ENCODE results near the gene MGAT3. TPM values are rescaled to one million over a fixed set of nuclear protein-coding genes. Genes with fewer than 3 reads are reported as not detected.

MGAT3 gene
- total RNA-seq (2021; fragmentation: NEBNext Ultra II Directional; extraction: Animal tissue kit (Norgen Biotek cat#: 25700)) (8.5 and 9.2 TPM in 2 replicates), polyA plus RNA-seq (2011; rRNA removed) (4.3 and 6.3 TPM in 2 replicates), polyA minus RNA-seq (2011; rRNA and poly(A)+ RNA removed) (5.9 and 6.3 TPM in 2 replicates)
- polyA plus RNA-seq (2011; cell fraction: cytosol; rRNA removed): 4.7 TPM
- 6.4 TPM for polyA plus RNA-seq (2011; cell fraction: nucleus; rRNA removed)
- 6.4 to 8.6 TPM (median 7.1 TPM) in 4 replicates for polyA plus RNA-seq (2012, experiment 1 of 2)
- polyA plus RNA-seq (2012, experiment 2 of 2): 5.9 TPM
- polyA plus RNA-seq (2013, experiment 1 of 2): 5.5 TPM
- polyA plus RNA-seq (2013, experiment 2 of 2): 5.2 TPM
- polyA minus RNA-seq (2011; cell fraction: cytosol; rRNA and poly(A)+ RNA removed): 7.0 TPM
- polyA minus RNA-seq (2011; cell fraction: nucleus; rRNA and poly(A)+ RNA removed): 4.2 TPM
- long read RNA-seq, experiment 1, partial matches to known transcripts: 0 of 4 reads
- long read RNA-seq, experiment 1, other reads (novel, unspliced or antisense): 4 of 4 reads
- long read RNA-seq, experiment 2: 0 reads

GRCh38 chr22:39456522-39457197 lies at the start of gene MGAT3:
MGAT3 (plus strand) TSS chr22:39457012; CDS start chr22:39487348, 30,336 bp downstream.
- H3K9ac ChIP-seq (replicated peaks in 1 of 4; ENCODE audit: extremely low read depth in 1 of 4, low read depth in 3 of 4, low read length in 3 of 4): peak within 1 kb of the TSS in 1 of 4 experiments; percentile 73; a peak in 1 of 7 replicates
- CTCF ChIA-PET (ENCODE audit: partially characterized antibody): no interaction called here
- H3K14ac ChIP-seq (ENCODE audit: insufficient read length): no peak within 1 kb of the TSS
- H3K27me3 ChIP-seq (replicated peaks in 1 of 4; ENCODE audit: control insufficient read depth in 3 of 4, extremely low read depth in 1 of 4, insufficient read depth in 3 of 4, low read length in 3 of 4): peaks cover 5 to 24% (median 18%) of the 10 kb centered on the region in 4 experiments; a peak in 6 of 7 replicates
- peak within 1 kb of the TSS; percentile 91; the same call in 1 of the 2 replicates for H4K8ac ChIP-seq (ENCODE audit: extremely low read depth, insufficient read depth, low read length)
- no peaks in the 10 kb centered on the region; the same call in 1 of the 2 replicates for H3K79me1 ChIP-seq (ENCODE audit: low read depth, low read length)
- peak within 1 kb of the TSS; percentile 100 for H2BK12ac ChIP-seq (ENCODE audit: low read depth, low read length)
- H2AK5ac ChIP-seq (ENCODE audit: low read depth, low read length): peak within 1 kb of the TSS; percentile 93
- peaks cover 0 to 30% (median 20%) of the 10 kb centered on the region in 4 experiments; a peak in 6 of 7 replicates for H3K4me1 ChIP-seq (replicated peaks in 1 of 4; ENCODE audit: control insufficient read depth in 3 of 4, insufficient read depth in 4 of 4, low read length in 3 of 4)
- peak within 1 kb of the TSS; percentile 63; the same call in 1 of the 2 replicates for H2BK5ac ChIP-seq (ENCODE audit: low read depth, low read length)
- H4K5ac ChIP-seq (ENCODE audit: insufficient read length, low read depth, low read length): peak within 1 kb of the TSS; percentile 62
- peaks cover 8% of the 10 kb centered on the region; the same call in 1 of the 2 replicates for H3K23me2 ChIP-seq (ENCODE audit: low read depth, low read length)
- POLR2A ChIA-PET (ENCODE audit: partially characterized antibody): interaction anchor here (1.5 kb wide), 1 partner anchor 10 kb away, joined by 3 read pairs; no protein-coding TSS in a partner anchor
- DNase-seq (ENCODE audit: low read depth in 1 of 2, low spot score in 2 of 2) (no peak), FAIRE-seq (no peak)
- H3K4me2 ChIP-seq (ENCODE audit: insufficient read depth in 1 of 2, low read depth in 2 of 2, low read length in 2 of 2): peak within 1 kb of the TSS; percentile 65 to 80
- H2BK120ac ChIP-seq (replicated peaks; ENCODE audit: low read depth, low read length): peak within 1 kb of the TSS; percentile 90
- H2BK20ac ChIP-seq (ENCODE audit: low read length): peak within 1 kb of the TSS; percentile 72; the same call in 1 of the 2 replicates
- H3K4ac ChIP-seq (replicated peaks; ENCODE audit: insufficient read length, low read depth, low read length): no peak within 1 kb of the TSS
- peak within 1 kb of the TSS; percentile 46 to 89 (median 50) for H3K4me3 ChIP-seq (ENCODE audit: extremely low read depth in 1 of 4, insufficient read depth in 2 of 4, low read depth in 3 of 4, low read length in 4 of 4)
- no peaks in the 10 kb centered on the region for H3K36me3 ChIP-seq (ENCODE audit: control insufficient read depth in 2 of 4, insufficient read depth in 4 of 4, low read length in 3 of 4)
- H3K23ac ChIP-seq (ENCODE audit: insufficient read length): no peak within 1 kb of the TSS
- H3K79me2 ChIP-seq (ENCODE audit: control insufficient read depth in 1 of 2, insufficient read depth in 2 of 2, low read length in 2 of 2): no peaks in the 10 kb centered on the region
- no peaks in the 10 kb centered on the region for H3K9me3 ChIP-seq (ENCODE audit: insufficient read depth in 2 of 2, low read depth in 1 of 2, low read length in 1 of 2)
- peaks cover 0 to 6% of the 10 kb centered on the region in 2 experiments for H4K20me1 ChIP-seq (replicated peaks in 1 of 2; ENCODE audit: control insufficient read depth in 1 of 2, insufficient read depth in 2 of 2, low read length in 2 of 2)
- WGBS, 2 experiments (ENCODE audit: extremely low coverage in 1 of 2, insufficient coverage in 1 of 2, insufficient read length in 1 of 2, insufficient replicate concordance in 2 of 2, low coverage in 1 of 2, low lambda C conversion rate in 2 of 2, missing lambda C conversion rate in 1 of 2): 41% methylated on average over 48 of the region's 80 CpGs; no CpG with 5 or more reads in 1 of the 2 experiments
- H2BK15ac ChIP-seq (ENCODE audit: low read length): peak within 1 kb of the TSS; percentile 100; the same call in 1 of the 2 replicates
- H3K27ac ChIP-seq (ENCODE audit: low read depth, low read length): no peak within 1 kb of the TSS
- peak within 1 kb of the TSS; percentile 46 for H3K56ac ChIP-seq (replicated peaks; ENCODE audit: insufficient read length, low read depth, low read length)
- H2AFZ ChIP-seq (ENCODE audit: low read length): no peak within 1 kb of the TSS
- peak within 1 kb of the TSS; percentile 99 for H4K91ac ChIP-seq (replicated peaks; ENCODE audit: insufficient read length, low read length)
- peak within 1 kb of the TSS; percentile 71 for H3K18ac ChIP-seq (ENCODE audit: extremely low read depth, low read length)
- TF ChIP-seq SRF (IDR thresholded peaks at IDR 0.05; ENCODE audit: low read depth, low read length) (no peak), FOSL1 (IDR thresholded peaks at IDR 0.05; ENCODE audit: insufficient read depth, low read depth, low read length) (no peak), MAFK (IDR thresholded peaks at IDR 0.05; ENCODE audit: low read depth, low read length) (no peak), CREB1 (IDR thresholded peaks at IDR 0.05) (no peak), KDM4A (IDR thresholded peaks at IDR 0.05; ENCODE audit: low read depth, low read length, severe bottlenecking) (peak; percentile 56), RNF2 (IDR thresholded peaks at IDR 0.05; ENCODE audit: borderline replicate concordance, low read depth, low read length, missing control alignments, poor library complexity, severe bottlenecking) (no peak), BACH1 (IDR thresholded peaks at IDR 0.05; ENCODE audit: low read length) (no peak), SP2 (IDR thresholded peaks at IDR 0.05; ENCODE audit: low read length) (no peak), BRCA1 (IDR thresholded peaks at IDR 0.05; ENCODE audit: low read depth, low read length) (no peak), SAP30 (IDR thresholded peaks at IDR 0.05; ENCODE audit: insufficient read depth, insufficient replicate concordance, low read length) (no peak)

All from H1 (cell line).